Liver (tissue), 9 donors: ENCODE measurements around the gene ERBB4. TPM values are rescaled to one million over a fixed set of nuclear protein-coding genes. Genes with fewer than 3 reads are reported as not detected.

Experiments used
- DNase-seq: peaks from one replicate; pipeline ENCODE4 v3.0.0-alpha.2; 2017; ENCODE audit warnings: low spot score
- H3K27ac ChIP-seq, 2 donors: one replicate each; pipeline ENCODE4 v1.7.0; 2013; ENCODE audit warnings: inconsistent platforms in 2 of 2, low read length in 2 of 2, control low read depth in 1 of 2, low read depth in 1 of 2, mild to moderate bottlenecking in 1 of 2
- H3K27me3 ChIP-seq, 4 donors: one replicate each; pipeline versions ENCODE4 v1.6.1 to v1.7.0; 2013; ENCODE audit warnings: low read length in 3 of 4, inconsistent platforms in 1 of 4, mild to moderate bottlenecking in 1 of 4, moderate library complexity in 1 of 4; ENCODE audit not compliant: control insufficient read depth in 4 of 4, insufficient read depth in 4 of 4
- H3K36me3 ChIP-seq, 4 donors: one replicate each; pipeline versions ENCODE4 v1.6.1 to v1.7.0; 2013; ENCODE audit warnings: low read length in 3 of 4, mild to moderate bottlenecking in 3 of 4, low read depth in 1 of 4, moderate library complexity in 1 of 4; ENCODE audit not compliant: control insufficient read depth in 4 of 4, insufficient read depth in 3 of 4
- H3K4me1 ChIP-seq, 4 donors: one replicate each; pipeline versions ENCODE4 v1.6.1 to v1.7.0; 2013; ENCODE audit warnings: low read length in 3 of 4, mild to moderate bottlenecking in 3 of 4, moderate library complexity in 1 of 4; ENCODE audit not compliant: control insufficient read depth in 4 of 4, insufficient read depth in 4 of 4
- H3K4me3 ChIP-seq, 3 donors: one replicate each; pipeline versions ENCODE4 v1.6.1 to v1.7.0; 2013; ENCODE audit warnings: low read length in 3 of 3, control low read depth in 1 of 3, low read depth in 1 of 3, mild to moderate bottlenecking in 1 of 3
- H3K9ac ChIP-seq, 2 donors: one replicate each; pipeline ENCODE4 v1.7.0; 2013; ENCODE audit warnings: low read length in 2 of 2, mild to moderate bottlenecking in 2 of 2, moderate library complexity in 2 of 2, control low read depth in 1 of 2, low read depth in 1 of 2
- H3K9me3 ChIP-seq, 4 donors: one replicate each; pipeline versions ENCODE4 v1.6.1 to v1.7.0; 2013; ENCODE audit warnings: low read length in 3 of 4; ENCODE audit not compliant: control insufficient read depth in 4 of 4
- ATF3 ChIP-seq: IDR thresholded peaks from 2 replicates; pipeline ENCODE4 v1.6.1; 2016; ENCODE audit warnings: antibody characterized with exemption
- CTCF ChIP-seq: fragments of 150-350 bp; IDR thresholded peaks from 2 replicates; pipeline ENCODE4 v1.5.1; 2017; ENCODE audit warnings: improper control_type of control experiment, low read depth, low read length; ENCODE audit not compliant: missing input control
- EGR1 ChIP-seq, 2 donors: IDR thresholded peaks; 2 replicates each; pipeline ENCODE4 v1.6.1; 2016 to 2018; ENCODE audit warnings: antibody characterized with exemption in 2 of 2, low read depth in 2 of 2
- FOXA2 ChIP-seq: IDR thresholded peaks from 2 replicates; pipeline ENCODE4 v1.6.1; 2016; ENCODE audit warnings: antibody characterized with exemption
- GABPA ChIP-seq, 2 donors: IDR thresholded peaks in 1 of 2; conservative IDR thresholded peaks in 1 of 2; 2 replicates each; pipeline ENCODE4 v1.6.1; 2016; ENCODE audit warnings: antibody characterized with exemption in 2 of 2, mild to moderate bottlenecking in 1 of 2, moderate library complexity in 1 of 2
- JUND ChIP-seq, 2 donors: IDR thresholded peaks; 2 replicates each; pipeline ENCODE4 v1.6.1; 2016; ENCODE audit warnings: antibody characterized with exemption in 2 of 2
- MAX ChIP-seq: IDR thresholded peaks from 2 replicates; pipeline ENCODE4 v1.6.1; 2016; ENCODE audit warnings: antibody characterized with exemption
- NR2F2 ChIP-seq: IDR thresholded peaks from 2 replicates; pipeline ENCODE4 v1.6.1; 2016; ENCODE audit warnings: antibody characterized with exemption
- RAD21 ChIP-seq, 2 donors: IDR thresholded peaks; 2 replicates each; pipeline ENCODE4 v1.6.1; 2016; ENCODE audit warnings: antibody characterized with exemption in 2 of 2, mild to moderate bottlenecking in 2 of 2
- REST ChIP-seq: IDR thresholded peaks from 2 replicates; pipeline ENCODE4 v1.6.1; 2016; ENCODE audit warnings: antibody characterized with exemption, mild to moderate bottlenecking
- RXRA ChIP-seq, 2 donors: IDR thresholded peaks; 2 replicates each; pipeline ENCODE4 v1.6.1; 2017 to 2018; ENCODE audit warnings: antibody characterized with exemption in 2 of 2, mild to moderate bottlenecking in 1 of 2
- SP1 ChIP-seq: IDR thresholded peaks from 2 replicates; pipeline ENCODE4 v1.6.1; 2018; ENCODE audit warnings: antibody characterized with exemption, mild to moderate bottlenecking
- TAF1 ChIP-seq: conservative IDR thresholded peaks from 2 replicates; pipeline ENCODE4 v1.6.1; 2016; ENCODE audit warnings: antibody characterized with exemption, mild to moderate bottlenecking
- YY1 ChIP-seq: IDR thresholded peaks from 2 replicates; pipeline ENCODE4 v1.6.1; 2016; ENCODE audit warnings: antibody characterized with exemption, mild to moderate bottlenecking
- ZBTB33 ChIP-seq: IDR thresholded peaks from 2 replicates; pipeline ENCODE4 v1.6.1; 2016; ENCODE audit warnings: antibody characterized with exemption
- WGBS: extraction: QIAGEN DNeasy Blood & Tissue Kit; methylation state at CpG from one replicate; pipeline ENCODE4 v1.1.7; 2013; 5-methylcytosine and 5-hydroxymethylcytosine counted together
- polyA plus RNA-seq, 2 donors: library from polyadenylated mRNA; stranded (reverse) in 1 of 2; unstranded in 1 of 2; fragments of 200-250 nt in 1 of 2; fragments of >200 nt in 1 of 2; fragmentation: Nextera tagmentation in 1 of 2; extraction: Ambion mirVana in 1 of 2; gene quantifications; one replicate each; pipeline versions ENCODE4 v1.2.1 to v1.2.3, GENCODE V29; 2013 to 2015
- total RNA-seq, 2 donors: library from RNA; depleted of rRNA; stranded (reverse); fragments of >200 nt; gene quantifications; one replicate each; pipeline ENCODE4 v1.2.3, GENCODE V29; 2014
- donor health status: healthy.
- donor health status: healthy.
- donor health status: healthy.
- donor health status: healthy.
- donor health status: healthy.

Gene ERBB4
- total and polyA plus RNA-seq, 4 donors = 0.03 to 0.42 TPM; not detected in 2

- TF ChIP-seq RXRA (IDR thresholded peaks at IDR 0.05) (no peak), GABPA (IDR thresholded peaks at IDR 0.05 in 1 of 2, conservative IDR thresholded peaks at IDR 0.05 in 1 of 2) (no peak), CTCF (no peak), MAX (no peak), NR2F2 (no peak), ZBTB33 (no peak), TAF1 (no peak), YY1 (no peak), REST (no peak), EGR1 (IDR thresholded peaks at IDR 0.05; ENCODE audit: low read depth in 2 of 2) (no peak), JUND (IDR thresholded peaks at IDR 0.05) (no peak), RAD21 (IDR thresholded peaks at IDR 0.05) (no peak), ATF3 (no peak), FOXA2 (no peak)
Observed at GRCh38 chr2:212089873-212090272, 448.7 kb downstream of the ERBB4 start.

GRCh38 chr2:212088353-212088752, 450.2 kb downstream of the ERBB4 start:
- WGBS = 28% methylated on average over 1 of the region's 1 CpG
- no peak for DNase-seq
- no peak overlapping the region for H3K4me3 ChIP-seq
- H3K27ac ChIP-seq = no peak overlapping the region
- H3K9ac ChIP-seq = no peak overlapping the region
- no peaks in the 10 kb centered on the region for H3K36me3 ChIP-seq
- H3K27me3 ChIP-seq = no peaks in the 10 kb centered on the region
- H3K4me1 ChIP-seq = no peaks in the 10 kb centered on the region
- no peaks in the 10 kb centered on the region for H3K9me3 ChIP-seq
- TF ChIP-seq RXRA (IDR thresholded peaks at IDR 0.05) (no peak), MAX (no peak), ZBTB33 (no peak), NR2F2 (no peak), CTCF (no peak), SP1 (no peak), RAD21 (IDR thresholded peaks at IDR 0.05) (no peak), YY1 (no peak), ATF3 (no peak)

More at GRCh38 chr2:212089873-212090272, 448.7 kb downstream of the ERBB4 start:
- Histone ChIP-seq H3K27me3 (no peaks in the 10 kb centered on the region), H3K36me3 (no peaks in the 10 kb centered on the region), H3K27ac (no peak overlapping the region), H3K9ac (no peak overlapping the region), H3K4me1 (no peaks in the 10 kb centered on the region), H3K9me3 (no peaks in the 10 kb centered on the region), H3K4me3 (no peak overlapping the region)
- no peak for DNase-seq
- WGBS = 30% methylated on average over 1 of the region's 1 CpG
